ENCODE results near the gene GRID2. TPM values are rescaled to one million over a fixed set of nuclear protein-coding genes. Genes with fewer than 3 reads are reported as not detected.

GRID2 gene
- total and polyA plus RNA-seq, 2 of the 4 experiments (the other 2 are of a cell fraction): under 0.01 TPM; not detected in 1

- dilution Hi-C loops (cut with HindIII; ENCODE audit: low sequenced_read_pairs, unreplicated experiment): no loop called here
- 29% methylated on average over 1 of the region's 3 CpGs; no CpG with 5 or more reads in 1 of the 2 experiments for WGBS, 2 experiments (ENCODE audit: extremely low coverage in 2 of 2, insufficient read length in 1 of 2)
Observed at GRCh38 chr4:92714640-92715039, 410.9 kb downstream of the GRID2 start.

More at GRCh38 chr4:92714640-92715039, 410.9 kb downstream of the GRID2 start:
- Histone ChIP-seq H4K20me1 (ENCODE audit: insufficient read depth, low read length) (no peaks in the 10 kb centered on the region), H2BK15ac (ENCODE audit: low read depth, low read length) (no peak overlapping the region), H3K9me3 (ENCODE audit: control insufficient read depth, insufficient read depth, low read length) (no peaks in the 10 kb centered on the region), H3K14ac (replicated peaks; ENCODE audit: low read depth, low read length) (no peak overlapping the region), H2BK20ac (ENCODE audit: low read depth, low read length) (no peak overlapping the region), H4K8ac (ENCODE audit: low read depth in 2 of 2, low read length in 2 of 2) (no peak overlapping the region), H3K4ac (ENCODE audit: low read depth, low read length) (no peak overlapping the region), H3K9me1 (ENCODE audit: insufficient read depth, low read length) (no peaks in the 10 kb centered on the region), H4K5ac (ENCODE audit: low read depth, low read length) (no peak overlapping the region), H3K4me3 (ENCODE audit: insufficient read depth, low read depth, low read length) (no peak overlapping the region), H3K4me2 (ENCODE audit: low read depth, low read length) (no peak overlapping the region), H2BK5ac (ENCODE audit: low read depth, low read length, poor library complexity, severe bottlenecking) (no peak overlapping the region), H3K56ac (ENCODE audit: extremely low read depth, insufficient read depth, low read length) (no peak overlapping the region), H3K23ac (ENCODE audit: low read depth, low read length) (no peak overlapping the region), H3K36me3 (ENCODE audit: control insufficient read depth, insufficient read depth, low read length) (no peaks in the 10 kb centered on the region), H2BK120ac (ENCODE audit: low read depth, low read length) (no peak overlapping the region), H3K18ac (ENCODE audit: low read depth, low read length) (no peak overlapping the region), H2AK5ac (ENCODE audit: low read depth, low read length) (no peak overlapping the region), H3K27me3 (ENCODE audit: control insufficient read depth, insufficient read depth, low read length) (no peaks in the 10 kb centered on the region), H3K79me1 (ENCODE audit: low read depth in 1 of 2, low read length in 2 of 2) (no peaks in the 10 kb centered on the region), H3K9ac (ENCODE audit: low read depth, low read length) (no peak overlapping the region), H3K4me1 (ENCODE audit: control insufficient read depth, insufficient read depth, low read length) (no peaks in the 10 kb centered on the region), H2AFZ (replicated peaks; ENCODE audit: low read length, poor library complexity) (no peak overlapping the region), H2AK9ac (replicated peaks; ENCODE audit: low read depth, low read length, poor library complexity) (no peak overlapping the region), H4K91ac (ENCODE audit: insufficient read depth, low read depth, low read length) (no peak overlapping the region), H3K27ac (ENCODE audit: insufficient read depth, low read length) (no peak overlapping the region)
- ChIA-PET POLR2A (ENCODE audit: unreplicated experiment) (no interaction called here), CTCF (no interaction called here)
- BruUV-seq (replicated peaks): no TSS peak
- intact Hi-C loops (cut with micrococcal nuclease) (no loop called here), in situ Hi-C loops (cut with MboI; ENCODE audit: low sequenced_read_pairs) (no loop called here)
- DNase-seq (no peak), ATAC-seq (ENCODE audit: low read depth) (no peak)
- TF ChIP-seq RCOR1 (IDR thresholded peaks at IDR 0.05; ENCODE audit: insufficient replicate concordance, low read length): no peak
- TF ChIP-seq FOS (IDR thresholded peaks at IDR 0.05; ENCODE audit: low read depth, low read length): no peak
- TF ChIP-seq MAZ (IDR thresholded peaks at IDR 0.05; ENCODE audit: borderline replicate concordance, low read depth, low read length): no peak
- no peak for TF ChIP-seq BHLHE40 (IDR thresholded peaks at IDR 0.05; ENCODE audit: low read depth, low read length)
- no peak for TF ChIP-seq CHD1 (IDR thresholded peaks at IDR 0.05; ENCODE audit: low read depth, low read length)
- no peak for TF ChIP-seq NFE2L2 (IDR thresholded peaks at IDR 0.05; ENCODE audit: low read depth, low read length)
- TF ChIP-seq CTCF (conservative IDR thresholded peaks at IDR 0.05; ENCODE audit: low read depth, low read length): no peak
- TF ChIP-seq POLR2A (IDR thresholded peaks at IDR 0.05; ENCODE audit: low read depth, low read length): no peak
- no peak for TF ChIP-seq RFX5 (IDR thresholded peaks at IDR 0.05; ENCODE audit: low read depth, low read length)
- no peak for TF ChIP-seq MAFK (IDR thresholded peaks at IDR 0.05; ENCODE audit: low read depth, low read length)
- no peak for TF ChIP-seq RAD21 (IDR thresholded peaks at IDR 0.05; ENCODE audit: low read length)
- no peak for TF ChIP-seq CEBPB (IDR thresholded peaks at IDR 0.05; ENCODE audit: low read depth, low read length)
- TF ChIP-seq, protein P1, sequence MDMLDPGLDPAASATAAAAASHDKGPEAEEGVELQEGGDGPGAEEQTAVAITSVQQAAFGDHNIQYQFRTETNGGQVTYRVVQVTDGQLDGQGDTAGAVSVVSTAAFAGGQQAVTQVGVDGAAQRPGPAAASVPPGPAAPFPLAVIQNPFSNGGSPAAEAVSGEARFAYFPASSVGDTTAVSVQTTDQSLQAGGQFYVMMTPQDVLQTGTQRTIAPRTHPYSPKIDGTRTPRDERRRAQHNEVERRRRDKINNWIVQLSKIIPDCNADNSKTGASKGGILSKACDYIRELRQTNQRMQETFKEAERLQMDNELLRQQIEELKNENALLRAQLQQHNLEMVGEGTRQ (IDR thresholded peaks at IDR 0.05; ENCODE audit: low read depth, low read length): no peak
- TF ChIP-seq, protein P2, sequence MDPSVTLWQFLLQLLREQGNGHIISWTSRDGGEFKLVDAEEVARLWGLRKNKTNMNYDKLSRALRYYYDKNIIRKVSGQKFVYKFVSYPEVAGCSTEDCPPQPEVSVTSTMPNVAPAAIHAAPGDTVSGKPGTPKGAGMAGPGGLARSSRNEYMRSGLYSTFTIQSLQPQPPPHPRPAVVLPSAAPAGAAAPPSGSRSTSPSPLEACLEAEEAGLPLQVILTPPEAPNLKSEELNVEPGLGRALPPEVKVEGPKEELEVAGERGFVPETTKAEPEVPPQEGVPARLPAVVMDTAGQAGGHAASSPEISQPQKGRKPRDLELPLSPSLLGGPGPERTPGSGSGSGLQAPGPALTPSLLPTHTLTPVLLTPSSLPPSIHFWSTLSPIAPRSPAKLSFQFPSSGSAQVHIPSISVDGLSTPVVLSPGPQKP (IDR thresholded peaks at IDR 0.05; ENCODE audit: borderline replicate concordance, low read depth, low read length): no peak
- no peak for TF ChIP-seq SMC3 (IDR thresholded peaks at IDR 0.05; ENCODE audit: low read depth, low read length)
- TF ChIP-seq MXI1 (IDR thresholded peaks at IDR 0.05; ENCODE audit: borderline replicate concordance, low read depth, low read length): no peak
